Choroid plexus epithelial cell (primary cell): ENCODE measurements around the gene MAP4K2.

Source experiments
- DNase-seq: peaks from one replicate; pipeline ENCODE4 v3.0.0-alpha.2; 2010; ENCODE audit warnings: low read depth
- H3K4me3 ChIP-seq: 2 replicates; pipeline ENCODE4 v1.5.1; 2011; ENCODE audit warnings: low read depth, mild to moderate bottlenecking, control low read depth, low read length, moderate library complexity
- CTCF ChIP-seq: conservative IDR thresholded peaks from 2 replicates; pipeline ENCODE4 v1.5.1; 2011; ENCODE audit warnings: low read depth, mild to moderate bottlenecking, control low read depth, inconsistent platforms, low read length, moderate library complexity

Gene MAP4K2

GRCh38 chr11:64836448-64837072 is 33.5 kb upstream of the MAP4K2 start:
- no peak for DNase-seq
- H3K4me3 ChIP-seq = no peak overlapping the region
- no peak for TF ChIP-seq CTCF

GRCh38 chr11:64835616-64836447 is 32.8 kb upstream of the MAP4K2 start:
- H3K4me3 ChIP-seq = no peak overlapping the region
- TF ChIP-seq CTCF = no peak
- no peak for DNase-seq

- TF ChIP-seq CTCF = no peak
- H3K4me3 ChIP-seq = no peak overlapping the region
- DNase-seq = no peak
Measured at GRCh38 chr11:64834723-64835615, 32.0 kb upstream of the MAP4K2 start.

GRCh38 chr11:64834031-64834722 is 31.2 kb upstream of the MAP4K2 start:
- no peak overlapping the region for H3K4me3 ChIP-seq
- no peak for TF ChIP-seq CTCF

GRCh38 chr11:64833509-64833908 is 30.5 kb upstream of the MAP4K2 start:
- TF ChIP-seq CTCF = no peak

More at GRCh38 chr11:64834031-64834722, 31.2 kb upstream of the MAP4K2 start:
- DNase-seq = no peak

GRCh38 chr11:64833198-64833502 is 30.1 kb upstream of the MAP4K2 start:
- DNase-seq = no peak
- no peak for TF ChIP-seq CTCF
- no peak overlapping the region for H3K4me3 ChIP-seq

More at GRCh38 chr11:64833509-64833908, 30.5 kb upstream of the MAP4K2 start:
- H3K4me3 ChIP-seq = no peak overlapping the region
- DNase-seq = no peak
